Suppressor macrophage (primary cell): ENCODE results near the gene WDR81.
A peak's percentile ranks its signal among the peaks of the same experiment; 100 is the strongest.
"Not testable (repeated sequence)": the region's sequence is repeated elsewhere in the genome, so short reads cannot be mapped to it uniquely, and the experiment has no call there.

Experiments
- DNase-seq, 4 experiments: peaks; one replicate each; pipeline ENCODE4 v3.0.0-alpha.2; 2020 to 2022

The WDR81 gene

GRCh38 chr17:1754430-1755112 is 30.1 kb downstream of the WDR81 start:
- no peak for DNase-seq

- DNase-seq, result peak in 1 of 4 experiments; percentile 31
Measured at GRCh38 chr17:1755252-1755826, 30.8 kb downstream of the WDR81 start.

GRCh38 chr17:1755827-1756262 is 31.3 kb downstream of the WDR81 start:
- DNase-seq, result no peak

GRCh38 chr17:1758807-1759206 is 34.3 kb downstream of the WDR81 start:
- DNase-seq, result peak; percentile 79 to 90 (median 88)

GRCh38 chr17:1759529-1759928 is 35.0 kb downstream of the WDR81 start:
- no peak for DNase-seq

GRCh38 chr17:1762233-1762900 is 37.9 kb downstream of the WDR81 start:
- peak in 1 of 4 experiments; percentile 36 for DNase-seq

GRCh38 chr17:1762901-1763898 is 38.7 kb downstream of the WDR81 start:
- peak; percentile 41 to 70 (median 59) for DNase-seq

- peak; percentile 77 to 92 (median 86) for DNase-seq
Measured at GRCh38 chr17:1764284-1764683, 39.8 kb downstream of the WDR81 start.

GRCh38 chr17:1764705-1765104 is 40.2 kb downstream of the WDR81 start:
- not testable (repeated sequence) for DNase-seq

GRCh38 chr17:1765576-1765975 is 41.1 kb downstream of the WDR81 start:
- DNase-seq, result no peak

- no peak for DNase-seq
Measured at GRCh38 chr17:1766382-1767135, 42.1 kb downstream of the WDR81 start.

GRCh38 chr17:1767358-1767757 is 42.9 kb downstream of the WDR81 start:
- DNase-seq, result no peak

GRCh38 chr17:1769822-1770477 is 45.4 kb downstream of the WDR81 start:
- DNase-seq, result no peak

- peak in 1 of 4 experiments; percentile 38 for DNase-seq
Measured at GRCh38 chr17:1773000-1773695, 48.6 kb downstream of the WDR81 start.

- DNase-seq, result no peak
Measured at GRCh38 chr17:1773696-1774181, 49.2 kb downstream of the WDR81 start.

GRCh38 chr17:1774390-1775176 is 50.1 kb downstream of the WDR81 start:
- no peak for DNase-seq

- DNase-seq, result no peak
Measured at GRCh38 chr17:1776328-1776727, 51.8 kb downstream of the WDR81 start.

GRCh38 chr17:1776857-1777256 is 52.4 kb downstream of the WDR81 start:
- DNase-seq, result no peak

GRCh38 chr17:1779571-1780131 is 55.1 kb downstream of the WDR81 start:
- DNase-seq, result no peak
